HG03521 (cell line): ENCODE data around the gene CLRN1.
"Not testable (repeated sequence)": the region's sequence is repeated elsewhere in the genome, so short reads cannot be mapped to it uniquely, and the experiment has no call there.

ENCODE experiments used
- ATAC-seq: cut with Tn5 transposase; IDR thresholded peaks from one replicate; pipeline ENCODE4 v1.9.1; 2021; ENCODE audit warnings: mild to moderate bottlenecking, moderate library complexity; ENCODE audit not compliant: unreplicated experiment

CLRN1 gene, protein sequence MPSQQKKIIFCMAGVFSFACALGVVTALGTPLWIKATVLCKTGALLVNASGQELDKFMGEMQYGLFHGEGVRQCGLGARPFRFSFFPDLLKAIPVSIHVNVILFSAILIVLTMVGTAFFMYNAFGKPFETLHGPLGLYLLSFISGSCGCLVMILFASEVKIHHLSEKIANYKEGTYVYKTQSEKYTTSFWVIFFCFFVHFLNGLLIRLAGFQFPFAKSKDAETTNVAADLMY

DNA sequence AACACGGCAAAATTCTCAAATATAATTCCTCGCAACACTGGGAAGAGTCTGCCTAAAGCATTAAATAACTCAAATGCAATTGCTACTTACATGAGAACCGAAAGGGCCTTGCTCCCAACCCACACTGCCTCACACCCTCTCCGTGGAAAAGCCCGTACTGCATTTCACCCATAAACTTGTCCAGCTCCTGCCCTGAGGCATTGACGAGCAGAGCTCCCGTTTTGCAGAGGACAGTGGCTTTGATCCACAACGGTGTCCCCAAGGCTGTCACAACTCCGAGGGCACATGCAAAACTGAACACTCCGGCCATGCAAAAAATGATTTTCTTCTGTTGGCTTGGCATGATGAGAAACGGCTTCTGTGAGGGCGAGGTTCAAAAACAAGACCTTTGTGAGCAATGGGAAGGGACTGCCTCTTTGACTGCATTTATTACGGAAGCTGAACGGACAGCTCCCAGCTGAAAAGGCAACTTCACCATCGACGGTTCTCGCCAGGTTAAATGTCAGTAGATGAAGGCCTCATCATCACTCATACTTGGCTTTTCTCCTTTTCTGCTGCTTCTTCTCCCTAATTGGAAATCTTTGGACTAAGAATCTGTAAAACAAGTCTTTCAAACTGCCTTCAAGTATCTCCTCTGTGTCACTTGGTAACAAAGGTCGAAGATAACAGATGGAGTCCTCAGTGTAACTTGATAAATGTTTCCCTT, at the start of gene CLRN1:
Gene CLRN1, minus strand, starts transcription at position 362 of the 706 bp plus-strand sequence. Its CDS starts 19 bp downstream, at position 343.
- no peak for ATAC-seq

DNA sequence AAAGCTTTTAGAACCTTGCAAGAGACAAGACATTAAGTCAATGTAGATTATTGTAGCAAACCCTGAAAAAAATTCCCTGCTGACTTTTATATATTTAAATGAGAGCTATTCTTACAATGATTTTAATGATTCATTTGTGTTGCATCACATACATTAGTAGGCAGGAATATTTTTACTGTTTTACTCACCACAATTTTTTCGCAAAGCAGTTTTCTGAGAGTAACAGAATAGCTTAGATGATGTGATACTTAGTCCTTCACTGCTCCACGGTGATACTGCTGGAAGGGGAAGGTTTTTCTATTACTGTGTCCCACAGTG, 43.9 kb upstream of the CLRN1 start:
- ATAC-seq, result no peak

DNA sequence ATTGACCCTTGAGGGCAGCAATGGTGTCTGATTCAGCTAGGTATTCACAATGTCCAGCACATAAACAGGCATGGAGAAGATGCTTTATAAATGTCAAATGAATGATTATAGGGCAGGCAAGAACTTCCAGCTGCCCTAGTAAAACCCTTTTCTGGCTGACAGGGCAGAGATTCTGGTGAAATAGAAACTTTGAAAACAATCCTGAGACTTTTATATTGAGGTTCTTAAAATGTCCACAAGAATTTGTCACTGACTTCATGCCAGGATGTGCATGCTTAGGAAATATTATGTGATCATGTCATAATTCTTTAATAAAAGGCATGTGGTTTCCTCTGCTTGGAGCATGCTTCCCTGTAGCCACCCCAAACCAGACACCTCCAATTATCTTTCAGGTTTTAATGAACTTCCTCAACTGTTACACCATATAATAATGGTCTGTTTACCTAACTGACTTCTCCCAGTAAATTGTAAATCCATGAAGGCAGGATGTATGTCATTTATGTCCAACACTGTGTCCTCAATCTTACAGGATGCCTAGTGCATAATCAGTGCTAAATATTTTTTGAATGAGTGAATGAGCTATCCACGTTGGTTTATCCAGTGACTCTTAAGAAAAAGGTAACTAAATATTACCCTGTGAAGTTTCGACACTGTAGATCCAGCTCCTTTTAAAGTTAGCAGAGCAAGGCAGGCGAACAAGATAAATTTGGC, 43.4 kb upstream of the CLRN1 start:
- no peak for ATAC-seq

DNA sequence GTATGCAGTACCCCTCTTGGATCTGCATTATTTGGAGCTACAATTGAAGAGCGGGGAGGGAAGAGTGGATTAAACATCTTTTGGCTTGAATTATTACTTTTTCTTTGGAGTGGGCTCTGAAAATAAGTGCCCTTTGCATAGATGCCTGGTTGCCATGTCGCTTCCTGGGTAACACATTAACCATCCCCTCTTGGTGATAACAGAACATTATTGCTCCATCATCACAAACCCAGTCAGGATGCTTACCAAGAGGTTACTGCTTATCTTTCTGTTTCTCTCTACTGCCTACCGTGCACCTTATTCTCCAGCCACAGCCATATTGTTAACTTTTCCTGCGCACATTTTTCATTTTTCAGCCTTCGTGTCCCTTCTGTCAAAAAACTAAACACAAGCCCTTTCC, 42.7 kb upstream of the CLRN1 start:
- ATAC-seq, result no peak

DNA sequence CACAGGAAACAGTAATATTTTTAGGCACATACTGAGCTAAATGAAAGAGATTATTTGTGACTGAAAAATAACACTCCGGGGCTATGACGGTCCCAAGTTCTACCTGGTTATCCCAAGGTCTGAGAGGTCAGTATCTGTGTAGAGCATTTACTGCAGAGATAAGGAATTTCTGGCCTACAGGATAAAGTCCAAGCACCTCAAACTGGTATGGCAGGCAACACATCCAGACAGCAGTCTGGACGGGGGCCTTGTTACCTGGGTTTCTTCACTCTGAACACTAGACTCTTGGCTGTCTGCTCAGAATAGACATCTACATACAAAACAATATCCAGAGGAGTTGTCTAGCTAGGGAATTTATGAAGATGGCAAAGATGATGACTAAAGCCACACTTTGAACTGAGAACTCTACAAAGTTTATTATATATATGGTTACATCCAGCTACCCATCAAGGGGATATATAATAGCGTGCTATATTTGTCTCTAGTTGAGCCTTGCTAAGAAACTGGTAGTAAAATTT, 42.0 kb upstream of the CLRN1 start:
- no peak for ATAC-seq

DNA sequence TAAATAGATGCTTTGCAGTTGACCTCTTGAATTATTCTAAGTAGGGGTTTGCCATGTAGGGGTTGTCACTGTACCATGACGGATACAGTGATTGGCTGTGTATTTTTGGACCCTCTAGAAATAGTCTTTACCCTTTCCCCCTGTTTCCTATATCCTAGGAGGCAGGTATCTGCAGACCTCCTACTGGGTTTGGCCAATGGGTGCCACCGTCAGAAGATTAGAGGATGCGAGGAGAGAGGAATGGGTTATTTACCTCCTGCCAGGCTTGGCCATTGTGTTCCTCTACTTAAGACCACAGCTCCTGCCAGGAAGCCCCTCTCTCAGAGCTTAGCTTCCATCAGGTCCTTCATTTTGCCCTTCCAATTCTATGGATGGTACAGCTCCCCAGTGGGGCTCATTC, 40.2 kb upstream of the CLRN1 start:
- no peak for ATAC-seq

DNA sequence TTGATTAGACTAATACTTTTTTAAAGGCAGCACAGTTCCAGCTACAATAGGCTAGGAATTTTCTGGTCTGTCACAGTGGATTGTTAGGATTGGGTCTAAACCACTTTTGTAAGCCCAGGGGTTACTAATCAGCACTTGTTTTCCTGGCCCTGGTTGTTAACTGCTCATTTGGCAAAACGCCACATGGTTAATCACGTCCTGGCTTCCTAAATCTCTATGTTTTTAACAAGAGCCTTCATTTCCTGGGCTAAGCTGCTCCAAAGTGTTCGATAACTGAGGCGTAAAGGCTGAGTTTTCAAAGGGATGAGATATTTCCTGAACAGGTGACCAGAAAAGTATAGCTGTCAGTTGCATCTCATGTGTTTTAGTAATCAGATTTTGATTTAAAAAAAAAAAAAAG, 38.9 kb upstream of the CLRN1 start:
- no peak for ATAC-seq

DNA sequence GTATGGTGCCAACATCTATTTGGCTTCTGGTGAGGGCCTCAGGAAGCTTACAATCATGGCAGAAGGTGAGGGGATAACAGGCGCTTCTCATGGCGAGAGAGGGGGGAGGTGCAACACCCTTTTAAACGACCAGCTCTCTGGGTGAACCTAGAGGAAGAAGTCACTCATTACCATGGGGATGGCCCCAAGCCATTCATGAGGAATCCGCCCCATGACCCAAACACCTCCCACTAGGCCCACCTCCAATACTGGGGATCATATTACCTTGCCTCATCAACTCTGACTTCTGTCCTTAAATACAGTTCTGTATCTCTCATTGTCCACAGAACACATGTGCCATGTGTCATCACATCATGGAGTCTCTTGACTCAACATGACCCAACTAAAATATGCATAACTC, 37.5 kb upstream of the CLRN1 start:
- ATAC-seq, result no peak

DNA sequence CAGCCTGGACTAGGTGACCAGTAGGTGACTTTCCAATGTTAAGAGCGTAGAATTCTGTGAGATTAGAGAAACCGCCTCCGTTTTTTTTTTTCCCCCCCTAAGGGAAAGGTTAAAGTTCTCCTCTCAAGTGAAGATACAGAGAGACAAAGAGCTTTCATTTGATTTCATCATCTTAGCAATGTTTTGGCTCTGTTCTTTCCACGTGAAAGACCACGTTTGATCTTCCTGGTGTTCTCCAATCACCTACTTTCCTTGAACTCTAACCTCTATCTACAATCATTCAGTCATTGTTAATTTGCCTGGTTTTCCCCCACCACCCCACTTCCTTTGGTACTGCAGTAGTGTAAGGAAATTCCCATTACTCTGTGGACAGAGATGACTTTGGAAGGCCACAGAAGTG, 36.9 kb upstream of the CLRN1 start:
- no peak for ATAC-seq

DNA sequence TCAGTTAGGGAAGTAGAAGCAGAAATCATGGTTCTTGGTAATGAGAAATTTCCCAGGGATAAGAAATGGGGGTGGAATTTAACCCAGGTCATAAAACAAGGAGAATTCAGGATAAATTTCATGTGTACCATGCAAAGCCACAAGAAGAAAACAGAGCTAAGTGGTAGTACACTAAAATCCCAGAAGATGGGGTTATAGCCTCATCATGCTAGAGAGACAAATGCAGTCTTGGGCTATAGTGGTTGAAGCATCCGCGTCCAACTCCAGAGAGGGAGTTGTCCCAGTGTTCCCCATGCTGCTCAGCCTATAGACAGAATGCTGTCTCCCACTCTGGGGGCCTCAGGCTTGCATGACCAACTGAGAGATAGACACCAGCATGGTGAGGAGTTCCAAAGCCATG, 36.2 kb upstream of the CLRN1 start:
- no peak for ATAC-seq

DNA sequence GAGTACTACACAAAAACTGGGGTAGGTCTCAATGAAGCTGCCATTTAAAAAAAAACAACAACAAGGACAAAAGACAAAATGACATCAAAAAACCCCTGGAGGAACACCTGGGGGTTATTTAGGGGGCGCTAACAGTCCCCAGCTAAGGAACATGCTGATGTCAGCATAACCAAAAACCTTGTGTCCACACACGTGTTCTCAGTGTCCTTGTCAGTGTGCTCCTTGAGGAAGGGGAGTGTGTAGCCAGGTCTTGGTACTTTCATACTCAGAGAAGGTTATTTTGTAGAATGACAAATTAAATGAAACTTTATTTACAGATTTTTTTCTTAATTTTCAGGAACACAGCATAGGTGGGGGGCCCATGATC, 31.2 kb upstream of the CLRN1 start:
- no peak for ATAC-seq

DNA sequence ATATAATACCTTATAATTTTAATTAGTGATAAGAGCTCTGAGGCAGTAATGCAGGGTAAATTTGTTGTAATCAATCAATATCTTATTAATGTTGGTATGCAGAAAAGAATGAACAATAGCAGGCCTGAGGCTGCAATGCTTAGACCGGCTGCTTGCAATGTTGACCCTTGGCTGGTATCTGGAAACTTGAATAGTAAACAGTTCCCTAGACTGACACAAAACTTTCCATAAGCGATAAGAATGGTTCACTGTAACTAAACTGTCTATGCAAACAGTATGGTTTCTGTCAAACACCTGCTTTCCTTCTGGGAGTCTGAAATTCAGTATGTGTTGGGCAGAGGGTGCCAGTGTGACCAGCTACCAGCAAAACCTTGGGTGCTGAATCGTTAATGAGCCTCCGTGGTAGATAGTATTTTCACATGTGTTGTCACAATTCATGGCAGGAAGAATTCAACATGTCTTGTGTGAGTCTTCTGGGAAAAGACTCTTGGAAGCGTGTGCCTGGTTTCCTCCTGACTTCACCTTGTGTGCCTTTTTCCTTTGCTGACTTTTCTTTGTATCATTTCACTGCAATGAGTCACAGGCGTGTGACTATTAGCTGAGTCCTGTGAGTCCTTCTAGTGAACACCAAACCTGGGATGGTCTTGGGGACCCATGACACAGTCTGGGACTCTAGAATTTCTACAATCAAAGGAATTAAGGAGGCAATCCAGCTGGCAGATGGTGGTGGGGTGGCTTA, 30.7 kb upstream of the CLRN1 start:
- no peak for ATAC-seq

DNA sequence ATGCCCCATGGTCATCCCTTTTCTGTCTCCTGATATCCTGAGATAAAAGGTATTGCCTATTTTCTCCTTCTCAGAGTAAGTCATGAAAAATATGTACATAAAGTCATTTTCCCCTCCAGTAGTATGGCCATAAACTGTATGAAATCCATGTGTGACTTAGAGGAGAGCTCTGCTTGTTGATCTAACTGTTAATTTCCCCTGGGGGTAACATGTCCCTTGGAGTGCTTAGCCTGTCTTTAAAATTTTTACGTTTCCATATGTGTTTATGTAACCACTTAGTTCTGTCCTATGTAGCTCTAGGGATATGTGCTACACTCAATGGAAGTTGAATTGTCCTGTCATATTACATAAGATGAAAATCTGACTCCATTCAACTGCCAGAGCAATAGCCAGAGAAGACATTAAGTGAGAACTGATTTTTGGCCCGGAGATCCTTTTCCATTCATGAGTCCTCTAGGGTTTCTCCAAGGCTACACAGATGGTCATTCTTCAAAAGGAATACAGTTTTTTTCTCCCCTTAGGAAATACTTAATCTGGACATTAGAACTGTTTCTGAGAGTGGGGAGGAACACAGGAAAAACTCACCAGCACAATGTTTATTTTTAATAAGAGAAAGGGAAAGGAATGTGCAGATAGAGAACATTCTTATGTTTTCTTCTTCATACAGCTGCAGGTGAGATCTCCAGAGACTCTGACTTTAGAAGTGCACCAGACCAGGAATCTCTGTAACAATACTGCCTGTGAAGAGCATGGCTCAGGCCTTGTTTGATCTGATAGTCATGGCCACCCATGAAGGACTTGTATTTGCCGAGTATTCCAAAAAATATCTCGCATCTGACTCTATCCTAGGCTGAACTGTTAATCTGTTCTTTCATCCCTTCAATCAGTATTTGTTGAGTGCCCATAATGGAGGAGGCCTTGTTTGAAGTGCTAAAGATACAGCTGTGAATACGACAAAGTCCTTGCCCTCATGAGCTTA, 29.8 kb upstream of the CLRN1 start:
- ATAC-seq, result no peak

DNA sequence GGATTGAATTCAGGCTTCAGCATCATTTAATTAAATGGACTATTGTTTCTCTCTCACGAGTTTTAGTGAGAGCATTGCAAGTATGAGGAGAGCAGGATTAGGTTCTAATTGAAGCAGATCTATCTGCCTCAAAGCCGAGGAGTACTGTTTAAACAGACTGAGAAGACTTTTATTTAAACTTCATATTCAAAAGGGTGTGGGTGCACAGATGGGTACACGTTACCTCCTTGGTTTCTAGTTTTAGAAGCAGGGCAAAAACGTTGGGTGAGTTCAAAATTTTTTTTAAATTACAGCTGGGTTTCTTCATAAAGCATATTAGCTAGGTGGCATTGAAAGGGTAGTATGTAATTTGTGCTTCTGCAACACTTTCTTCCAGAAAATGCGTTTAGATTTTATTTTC, 26.5 kb upstream of the CLRN1 start:
- no peak for ATAC-seq

DNA sequence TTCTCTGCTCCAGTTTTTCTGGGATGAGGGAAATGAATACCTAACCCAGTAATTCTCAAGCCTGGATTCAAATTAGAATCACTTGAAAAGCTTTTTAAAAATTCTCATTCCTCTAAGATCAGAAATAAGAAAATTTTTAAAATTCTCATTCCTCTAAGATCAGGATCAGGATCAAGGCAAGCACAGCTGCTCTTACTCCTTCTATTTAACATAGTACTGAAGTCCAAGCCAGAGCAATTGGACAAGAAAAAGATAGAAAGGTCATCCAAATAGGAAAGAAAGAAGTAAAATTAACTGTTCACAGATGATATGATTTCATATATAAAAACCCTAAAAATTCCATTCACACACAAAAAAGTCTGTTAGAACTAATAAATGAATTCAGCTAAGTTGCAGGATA, 24.2 kb upstream of the CLRN1 start:
- no peak for ATAC-seq

DNA sequence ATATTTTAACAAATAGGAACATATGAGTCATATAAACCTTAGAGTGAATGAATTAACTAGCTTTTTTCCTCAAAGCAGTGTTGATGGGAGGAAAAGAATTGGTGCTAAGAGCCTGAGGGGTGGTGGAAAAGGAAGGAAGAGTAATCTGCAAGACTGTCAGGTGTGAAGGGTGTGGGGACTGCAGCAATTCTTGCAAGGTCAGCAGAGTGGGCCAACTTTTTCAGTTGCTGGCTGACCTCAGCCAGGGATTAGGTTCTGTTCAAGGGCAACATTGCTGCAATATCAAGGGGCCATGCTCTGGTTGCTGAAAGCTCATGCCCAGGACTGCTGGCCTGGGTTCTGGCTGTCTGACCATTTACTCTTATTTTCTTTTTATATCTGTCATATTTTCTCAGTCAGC, 23.0 kb upstream of the CLRN1 start:
- no peak for ATAC-seq

DNA sequence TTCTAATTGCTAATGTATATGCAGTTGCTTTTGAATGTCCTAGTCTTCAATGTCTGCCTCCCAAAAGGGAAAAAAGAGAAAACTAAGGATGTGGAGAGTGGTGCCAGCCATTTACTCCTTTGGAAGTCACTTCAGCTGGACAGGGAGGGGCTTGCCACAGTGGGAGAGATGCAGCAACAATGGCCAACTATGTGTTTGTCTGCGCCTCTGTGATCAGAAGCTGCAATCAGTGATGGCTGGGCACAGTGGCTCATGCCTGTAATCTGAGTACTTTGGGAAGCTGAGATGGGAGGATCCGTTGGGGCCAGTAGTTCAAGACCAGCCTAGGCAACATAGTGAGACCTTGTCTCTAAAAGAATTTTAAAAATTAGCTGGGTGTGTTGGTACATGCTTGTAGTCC, 16.7 kb upstream of the CLRN1 start:
- no peak for ATAC-seq

DNA sequence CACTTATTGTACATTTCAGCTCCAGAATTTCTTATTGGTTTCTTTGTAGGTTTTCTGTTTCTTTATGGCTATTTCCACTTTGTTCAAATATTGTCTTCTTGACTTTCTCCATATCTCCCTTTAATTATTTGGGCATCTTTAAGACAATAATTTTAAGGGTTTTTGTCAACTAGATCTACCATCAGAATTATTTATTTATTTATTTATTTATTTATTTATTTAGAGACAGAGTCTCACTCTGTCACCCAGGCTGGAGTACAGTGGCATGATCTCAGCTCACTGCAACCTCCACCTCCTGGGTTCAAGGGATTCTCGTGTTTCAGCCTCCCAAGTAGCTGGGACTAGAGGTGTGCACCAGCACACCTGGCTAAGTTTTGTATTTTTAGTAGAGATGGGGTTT, 15.9 kb upstream of the CLRN1 start:
- ATAC-seq, result not testable (repeated sequence)

DNA sequence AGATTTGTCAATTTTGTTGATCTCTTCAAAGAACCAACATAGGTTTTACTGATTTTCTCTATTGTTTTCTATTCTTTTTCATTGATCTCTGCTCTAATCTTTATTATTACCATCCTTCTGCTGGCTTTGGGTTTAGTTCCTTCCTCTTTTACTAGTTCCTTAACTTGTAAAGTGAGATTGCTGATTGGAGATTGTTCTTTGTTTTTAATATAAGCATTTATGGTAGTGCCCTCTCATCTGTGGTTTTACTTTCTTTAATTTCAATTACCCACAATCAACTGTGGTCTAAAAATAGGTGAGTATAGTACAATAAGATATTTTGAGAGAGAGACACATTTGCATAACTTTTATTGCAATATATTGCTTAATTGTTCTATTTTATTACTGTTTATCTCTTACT, 13.2 kb upstream of the CLRN1 start:
- no peak for ATAC-seq

DNA sequence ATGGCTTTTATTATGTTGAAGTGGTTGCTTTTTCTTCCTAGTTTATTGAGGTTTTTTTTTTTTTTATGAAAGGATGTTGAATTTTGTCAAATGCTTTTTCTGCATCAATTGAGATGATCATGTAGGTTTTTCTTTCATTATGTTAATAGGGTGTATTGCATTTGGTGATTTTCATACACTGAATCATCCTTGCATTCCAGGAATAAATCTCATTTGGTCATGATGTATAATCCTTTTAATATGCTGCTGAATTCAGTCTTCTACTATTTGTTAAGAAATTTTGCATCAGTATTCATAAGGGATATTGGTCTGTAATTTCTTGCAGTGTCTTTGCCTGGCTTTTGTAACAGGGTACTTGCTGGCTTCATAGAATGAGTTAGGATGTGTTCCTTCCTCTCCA, 11.5 kb upstream of the CLRN1 start:
- no peak for ATAC-seq
